K562 (cell line): ENCODE results near the gene PHACTR3. TPM values are rescaled to one million over a fixed set of nuclear protein-coding genes. Genes with fewer than 3 reads are reported as not detected.

Experiments
- ATAC-seq: fragments of 200-7000 bp; cut with Tn5 transposase; 3 replicates; pipeline ENCODE4 v1.9.1; 2020; ENCODE audit warnings: moderate library complexity
- BruUV-seq: library from RNA; stranded (reverse); fragments of 400-500 nt; replicated peaks from 2 replicates; lab custom pipeline; 2021; lab: Mats Ljungman, UMichigan
- CTCF ChIA-PET: fragments of 300-600 bp; formaldehyde crosslinking; extraction: SDS; loops from one replicate; lab custom pipeline; 2021; ENCODE audit warnings: low intra/inter-chr PET ratio; lab: Yijun Ruan, JAX
- POLR2A ChIA-PET: fragments of 300-600, 350-650 bp; sonication (Branson Sonifier 250); formaldehyde crosslinking; extraction: SDS; loops from one replicate; lab custom pipeline; 2021; ENCODE audit warnings: antibody characterized with exemption, inconsistent platforms; lab: Yijun Ruan, JAX
- DNase-seq, 4 experiments: peaks; one replicate each; pipeline versions ENCODE4 v3.0.0 to v3.0.0-alpha.2; 2011 to 2018; ENCODE audit warnings: low spot score in 3 of 4, mixed read lengths in 3 of 4; ENCODE audit errors: extremely low read depth in 1 of 4
- FAIRE-seq: peaks from 2 replicates; lab custom pipeline; 2011; peaks lifted over from hg19 to GRCh38; lab: Jason Lieb, UNC
- H2AFZ ChIP-seq: 2 replicates; pipeline ENCODE4 v1.6.0; 2011; ENCODE audit warnings: low read depth, low read length, control low read depth, inconsistent platforms
- H3K27ac ChIP-seq: fragments of 200-600 bp; 3 replicates; pipeline ENCODE4 v1.8.0; 2011; ENCODE audit warnings: low read depth, mild to moderate bottlenecking, control low read depth, inconsistent platforms, low read length, moderate library complexity, mixed read lengths; ENCODE audit errors: extremely low read depth
- H3K27me3 ChIP-seq, 2 experiments: fragments of 300-600 bp in 1 of 2; 2 replicates in 1 of 2; 3 replicates in 1 of 2; pipeline versions ENCODE4 v1.6.0 to v1.8.0; 2011; ENCODE audit warnings: inconsistent platforms in 2 of 2, low read length in 2 of 2, mild to moderate bottlenecking in 1 of 2, mixed read lengths in 1 of 2, moderate library complexity in 1 of 2; ENCODE audit not compliant: control insufficient read depth in 2 of 2, insufficient read depth in 2 of 2
- H3K36me3 ChIP-seq: fragments of 300-600 bp; 3 replicates; pipeline ENCODE4 v1.8.0; 2011; ENCODE audit warnings: mild to moderate bottlenecking, low read length, inconsistent platforms; ENCODE audit not compliant: control insufficient read depth, insufficient read depth
- H3K4me1 ChIP-seq, 2 experiments: fragments of 200-600 bp in 1 of 2; replicated peaks in 1 of 2; 2 replicates in 1 of 2; 3 replicates in 1 of 2; pipeline versions ENCODE4 v1.5.1 to v1.8.0; 2011; ENCODE audit warnings: inconsistent platforms in 2 of 2, low read length in 2 of 2, mild to moderate bottlenecking in 1 of 2, mixed read lengths in 1 of 2, moderate library complexity in 1 of 2; ENCODE audit not compliant: control insufficient read depth in 2 of 2, insufficient read depth in 2 of 2
- H3K4me2 ChIP-seq: 2 replicates; pipeline ENCODE4 v1.6.1; 2011; ENCODE audit warnings: low read length, control low read depth, inconsistent platforms, mixed read lengths; ENCODE audit not compliant: insufficient read depth
- H3K4me3 ChIP-seq: fragments of 200-600 bp; sonication (generic), shearing (Covaris generic); 2 replicates; pipeline ENCODE4 v1.5.1; 2016; ENCODE audit warnings: control low read depth, inconsistent platforms
- H3K79me2 ChIP-seq: fragments of 200-600 bp; 3 replicates; pipeline ENCODE4 v1.8.0; 2011; ENCODE audit warnings: low read length, inconsistent platforms; ENCODE audit not compliant: control insufficient read depth, insufficient read depth
- H3K9ac ChIP-seq, 2 experiments: 2 replicates each; pipeline versions ENCODE4 v1.6.0 to v1.6.1; 2011; ENCODE audit warnings: low read depth in 2 of 2, low read length in 2 of 2, control low read depth in 1 of 2, inconsistent platforms in 1 of 2, mild to moderate bottlenecking in 1 of 2, mixed read lengths in 1 of 2; ENCODE audit not compliant: insufficient read depth in 1 of 2
- H3K9me1 ChIP-seq: one replicate; pipeline ENCODE4 v1.6.0; 2011; ENCODE audit warnings: inconsistent platforms, mild to moderate bottlenecking, low read length, moderate library complexity; ENCODE audit not compliant: control insufficient read depth, insufficient read depth
- H3K9me3 ChIP-seq: replicated peaks from 2 replicates; pipeline ENCODE4 v1.5.1; 2011; ENCODE audit warnings: low read depth, low read length, inconsistent platforms; ENCODE audit not compliant: control insufficient read depth, insufficient read depth
- H4K20me1 ChIP-seq: replicated peaks from 2 replicates; pipeline ENCODE4 v1.6.1; 2011; ENCODE audit warnings: low read length, inconsistent platforms, mixed read lengths; ENCODE audit not compliant: control insufficient read depth, insufficient read depth
- KDM1A ChIP-seq, 2 experiments: fragments of 450-650 bp; IDR thresholded peaks; 2 replicates each; pipeline ENCODE4 v1.6.1; 2016; ENCODE audit warnings: mild to moderate bottlenecking in 2 of 2
- KDM2B ChIP-seq: fragments of 250-450 bp; sonication (Bioruptor Pico); IDR thresholded peaks from 2 replicates; pipeline ENCODE4 v1.8.0; 2021; ENCODE audit warnings: mild to moderate bottlenecking, moderate library complexity
- PCBP1 ChIP-seq: fragments of 200-400 bp; formaldehyde crosslinking; IDR thresholded peaks from 2 replicates; pipeline ENCODE4 v1.6.1; 2018; ENCODE audit warnings: mild to moderate bottlenecking, low read depth, low read length; ENCODE audit not compliant: poor library complexity, severe bottlenecking
- PHB2 ChIP-seq: fragments of 450-650 bp; IDR thresholded peaks from 2 replicates; pipeline ENCODE4 v1.6.1; 2017; ENCODE audit warnings: low read depth
- YBX1 ChIP-seq: fragments of 450-650 bp; IDR thresholded peaks from 2 replicates; pipeline ENCODE4 v1.7.1; 2016; ENCODE audit warnings: mild to moderate bottlenecking
- ZBED1 ChIP-seq: IDR thresholded peaks from 2 replicates; pipeline ENCODE4 v1.6.1; 2014
- ZNF143 ChIP-seq: sonication (generic); formaldehyde crosslinking; IDR thresholded peaks from 2 replicates; pipeline ENCODE4 v1.9.0; 2022; ENCODE audit warnings: mild to moderate bottlenecking, missing genetic modification reagents
- ZNF436 ChIP-seq: fragments of 250-450, 450-650 bp; sonication (Bioruptor Pico); formaldehyde crosslinking; IDR thresholded peaks from 2 replicates; pipeline ENCODE4 v1.7.0; 2020; ENCODE audit warnings: mild to moderate bottlenecking
- ZNF586 ChIP-seq: fragments of 450-650 bp; formaldehyde crosslinking; conservative IDR thresholded peaks from 2 replicates; pipeline ENCODE4 v1.4.0; 2020; ENCODE audit warnings: mild to moderate bottlenecking, moderate library complexity
- WGBS: fragments of 100-300 bp; shearing (Covaris generic); methylation state at CpG from one replicate; pipeline ENCODE4 v1.1.6; 2016; ENCODE audit warnings: low coverage, mixed read lengths; ENCODE audit not compliant: insufficient coverage; ENCODE audit errors: missing lambda C conversion rate; 5-methylcytosine and 5-hydroxymethylcytosine counted together
- in situ Hi-C: fragments of 300-500 bp; cut with MboI; formaldehyde crosslinking; loops from 4 replicates; pipeline ENCODE4 v1.15.0; 2018; ENCODE audit warnings: inconsistent platforms, mixed read lengths
- intact Hi-C: fragments of 100-400 bp; cut with micrococcal nuclease; formaldehyde crosslinking; loops from 2 replicates; pipeline ENCODE4 v1.14.2; 2022
- polyA plus RNA-seq, 8 experiments: library from polyadenylated mRNA; depleted of rRNA in 4 of 8; stranded (reverse) in 5 of 8; unstranded in 3 of 8; fragments of >200 nt; fragmentation: Nextera tagmentation in 2 of 8; fragmentation: Illumina TruSeq in 1 of 8; extraction: Ambion mirVana in 2 of 8; extraction: Trizol in 1 of 8; gene quantifications; 2 replicates each; pipeline versions ENCODE4 v1.2.1 to v1.2.3, GENCODE V29; 2011 to 2014; ENCODE audit warnings: inconsistent platforms in 1 of 8, missing spikeins in 1 of 8
- total RNA-seq, 7 experiments: library from RNA; depleted of rRNA in 6 of 7; stranded (reverse); fragments of >200 nt in 6 of 7; fragmentation: Illumina TruSeq in 2 of 7; extraction: Trizol in 2 of 7; gene quantifications; 2 replicates each; pipeline versions ENCODE4 v1.2.1 to v1.2.3, GENCODE V29; 2011 to 2021; ENCODE audit warnings: low replicate concordance in 1 of 7
- TF ChIP-seq, protein P1 (sequence below): sonication (generic); formaldehyde crosslinking; IDR thresholded peaks from 2 replicates; pipeline ENCODE4 v1.8.1; 2023; ENCODE audit warnings: missing genetic modification reagents, mild to moderate bottlenecking, borderline replicate concordance

Gene PHACTR3
- total and polyA plus RNA-seq, 9 of the 15 experiments (the other 6 are each of a cell fraction or from before 2014, with no cell fraction given) = not detected

DNA sequence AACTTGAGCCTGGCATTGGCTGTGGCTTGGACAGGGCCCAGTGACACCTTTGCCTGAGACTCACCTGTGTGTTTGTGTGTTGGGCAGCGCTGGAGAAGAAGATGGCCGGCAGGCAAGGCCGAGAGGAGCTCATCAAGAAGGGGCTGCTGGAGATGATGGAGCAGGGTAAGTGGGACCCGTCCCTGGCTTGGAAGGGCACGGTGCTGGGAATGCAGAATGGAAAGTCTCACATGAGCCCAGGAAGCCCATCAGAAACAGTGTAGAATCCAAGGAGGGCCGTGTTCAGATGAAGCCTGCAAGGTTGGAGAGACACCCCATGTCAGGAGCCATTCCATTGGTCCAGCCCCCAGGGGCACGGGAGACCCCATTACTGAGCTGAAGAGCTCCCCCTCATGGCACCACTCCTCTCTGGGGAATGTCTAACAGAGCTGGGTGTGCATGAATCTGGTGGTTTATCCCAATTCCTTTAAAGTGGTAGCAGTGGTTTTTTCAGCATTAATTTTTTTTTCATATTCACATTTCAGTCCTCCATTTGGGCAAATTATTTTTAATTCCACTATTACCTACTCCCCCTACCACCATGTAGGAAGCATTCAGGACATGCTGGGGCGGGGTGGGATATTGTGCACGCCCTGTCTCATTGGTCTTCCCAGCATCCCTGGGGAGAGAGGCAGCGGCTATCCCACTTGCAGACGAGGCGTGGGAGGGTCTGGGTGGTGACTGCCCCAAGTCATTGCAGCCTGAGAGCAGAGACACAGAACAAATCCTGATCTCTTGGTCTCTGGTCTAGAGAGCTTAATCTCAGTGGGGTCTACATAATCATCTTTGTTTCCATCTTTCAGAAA lies 143.6 kb downstream of the PHACTR3 start:
- Histone ChIP-seq H3K79me2 (no peaks in the 10 kb centered on the region), H2AFZ (no peak overlapping the region), H3K4me3 (no peak overlapping the region), H3K9me3 (no peaks in the 10 kb centered on the region), H3K4me1 (peaks cover 0 to 4% of the 10 kb centered on the region in 2 experiments; a peak in 1 of 5 replicates), H3K4me2 (no peak overlapping the region), H3K9ac (no peak overlapping the region), H3K9me1 (peaks cover 4% of the 10 kb centered on the region), H4K20me1 (peaks cover 7% of the 10 kb centered on the region), H3K27ac (no peak overlapping the region), H3K36me3 (no peaks in the 10 kb centered on the region), H3K27me3 (peaks cover 14 to 42% of the 10 kb centered on the region in 2 experiments)
- POLR2A ChIA-PET = interaction anchor here (0.6 kb wide), 1 partner anchor 70 kb away, joined by 3 read pairs; no protein-coding TSS in a partner anchor
- no peak for FAIRE-seq
- WGBS = 1% methylated on average over 12 of the region's 12 CpGs
- CTCF ChIA-PET = no interaction called here
- no peak for ATAC-seq
- intact Hi-C loops = no loop called here
- in situ Hi-C loops = no loop called here
- TF ChIP-seq PCBP1 = no peak
- TF ChIP-seq ZBED1 = no peak
- TF ChIP-seq KDM1A (IDR thresholded peaks at IDR 0.05) = no peak
- TF ChIP-seq ZNF436 (CRISPR knock-in tag) = no peak
- no peak for TF ChIP-seq ZNF586 (CRISPR knock-in tag)
- TF ChIP-seq, protein P1, sequence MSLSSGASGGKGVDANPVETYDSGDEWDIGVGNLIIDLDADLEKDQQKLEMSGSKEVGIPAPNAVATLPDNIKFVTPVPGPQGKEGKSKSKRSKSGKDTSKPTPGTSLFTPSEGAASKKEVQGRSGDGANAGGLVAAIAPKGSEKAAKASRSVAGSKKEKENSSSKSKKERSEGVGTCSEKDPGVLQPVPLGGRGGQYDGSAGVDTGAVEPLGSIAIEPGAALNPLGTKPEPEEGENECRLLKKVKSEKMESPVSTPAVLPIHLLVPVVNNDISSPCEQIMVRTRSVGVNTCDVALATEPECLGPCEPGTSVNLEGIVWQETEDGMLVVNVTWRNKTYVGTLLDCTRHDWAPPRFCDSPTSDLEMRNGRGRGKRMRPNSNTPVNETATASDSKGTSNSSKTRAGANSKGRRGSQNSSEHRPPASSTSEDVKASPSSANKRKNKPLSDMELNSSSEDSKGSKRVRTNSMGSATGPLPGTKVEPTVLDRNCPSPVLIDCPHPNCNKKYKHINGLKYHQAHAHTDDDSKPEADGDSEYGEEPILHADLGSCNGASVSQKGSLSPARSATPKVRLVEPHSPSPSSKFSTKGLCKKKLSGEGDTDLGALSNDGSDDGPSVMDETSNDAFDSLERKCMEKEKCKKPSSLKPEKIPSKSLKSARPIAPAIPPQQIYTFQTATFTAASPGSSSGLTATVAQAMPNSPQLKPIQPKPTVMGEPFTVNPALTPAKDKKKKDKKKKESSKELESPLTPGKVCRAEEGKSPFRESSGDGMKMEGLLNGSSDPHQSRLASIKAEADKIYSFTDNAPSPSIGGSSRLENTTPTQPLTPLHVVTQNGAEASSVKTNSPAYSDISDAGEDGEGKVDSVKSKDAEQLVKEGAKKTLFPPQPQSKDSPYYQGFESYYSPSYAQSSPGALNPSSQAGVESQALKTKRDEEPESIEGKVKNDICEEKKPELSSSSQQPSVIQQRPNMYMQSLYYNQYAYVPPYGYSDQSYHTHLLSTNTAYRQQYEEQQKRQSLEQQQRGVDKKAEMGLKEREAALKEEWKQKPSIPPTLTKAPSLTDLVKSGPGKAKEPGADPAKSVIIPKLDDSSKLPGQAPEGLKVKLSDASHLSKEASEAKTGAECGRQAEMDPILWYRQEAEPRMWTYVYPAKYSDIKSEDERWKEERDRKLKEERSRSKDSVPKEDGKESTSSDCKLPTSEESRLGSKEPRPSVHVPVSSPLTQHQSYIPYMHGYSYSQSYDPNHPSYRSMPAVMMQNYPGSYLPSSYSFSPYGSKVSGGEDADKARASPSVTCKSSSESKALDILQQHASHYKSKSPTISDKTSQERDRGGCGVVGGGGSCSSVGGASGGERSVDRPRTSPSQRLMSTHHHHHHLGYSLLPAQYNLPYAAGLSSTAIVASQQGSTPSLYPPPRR (CRISPR knock-in tag) = no peak
- TF ChIP-seq ZNF143 (CRISPR knock-in tag) = no peak
- no peak for TF ChIP-seq KDM2B (CRISPR knock-in tag)
- TF ChIP-seq YBX1 = no peak
- TF ChIP-seq PHB2 = no peak
- BruUV-seq = no TSS peak
- DNase-seq = peak in 1 of 4 experiments; percentile 14
